ENCODE measurements around the gene CCAR1. TPM values are rescaled to one million over a fixed set of nuclear protein-coding genes. Genes with fewer than 3 reads are reported as not detected.

CCAR1 gene
- total and polyA plus RNA-seq, 2 of the 13 experiments (the other 11 are each of a cell fraction or from before 2014, with no cell fraction given): 74.5 to 81.6 TPM

DNA sequence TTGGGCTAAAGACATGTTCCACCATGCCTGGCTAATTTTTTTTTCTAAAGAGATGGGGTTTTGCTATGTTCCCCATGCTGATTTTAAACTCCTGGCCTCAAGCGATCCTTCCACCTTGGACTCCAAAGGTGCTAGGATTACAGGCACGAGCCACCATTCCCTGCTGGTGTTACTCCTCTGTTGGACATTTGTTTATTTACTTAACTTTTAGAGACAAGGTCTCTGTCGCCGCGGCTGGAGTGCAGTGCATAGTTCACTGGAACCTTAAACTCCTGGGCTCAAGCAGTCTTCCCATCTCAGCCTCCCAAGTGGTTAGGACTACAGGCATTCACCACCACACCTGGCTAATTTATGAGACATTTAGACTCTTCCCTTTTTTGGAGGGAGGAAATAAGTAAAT, 38.9 kb downstream of the CCAR1 start (continued):
- TF ChIP-seq, protein P1, sequence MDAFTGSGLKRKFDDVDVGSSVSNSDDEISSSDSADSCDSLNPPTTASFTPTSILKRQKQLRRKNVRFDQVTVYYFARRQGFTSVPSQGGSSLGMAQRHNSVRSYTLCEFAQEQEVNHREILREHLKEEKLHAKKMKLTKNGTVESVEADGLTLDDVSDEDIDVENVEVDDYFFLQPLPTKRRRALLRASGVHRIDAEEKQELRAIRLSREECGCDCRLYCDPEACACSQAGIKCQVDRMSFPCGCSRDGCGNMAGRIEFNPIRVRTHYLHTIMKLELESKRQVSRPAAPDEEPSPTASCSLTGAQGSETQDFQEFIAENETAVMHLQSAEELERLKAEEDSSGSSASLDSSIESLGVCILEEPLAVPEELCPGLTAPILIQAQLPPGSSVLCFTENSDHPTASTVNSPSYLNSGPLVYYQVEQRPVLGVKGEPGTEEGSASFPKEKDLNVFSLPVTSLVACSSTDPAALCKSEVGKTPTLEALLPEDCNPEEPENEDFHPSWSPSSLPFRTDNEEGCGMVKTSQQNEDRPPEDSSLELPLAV (CRISPR knock-in tag; conservative IDR thresholded peaks at IDR 0.05; ENCODE audit: low read depth): no peak
- no peak for TF ChIP-seq ZSCAN21 (CRISPR knock-in tag; IDR thresholded peaks at IDR 0.05; ENCODE audit: borderline replicate concordance)
- TF ChIP-seq ZFP37 (CRISPR knock-in tag; IDR thresholded peaks at IDR 0.05; ENCODE audit: borderline replicate concordance): no peak
- TF ChIP-seq, protein P2, sequence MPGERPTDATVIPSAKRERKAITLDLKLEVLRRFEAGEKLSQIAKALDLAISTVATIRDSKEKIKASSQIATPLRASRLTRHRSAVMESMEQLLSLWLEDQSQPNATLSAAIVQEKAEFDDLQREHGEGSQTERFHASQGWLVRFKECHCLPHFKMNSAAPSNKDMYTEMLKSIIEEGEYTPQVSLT (CRISPR knock-in tag; IDR thresholded peaks at IDR 0.05; ENCODE audit: borderline replicate concordance, low read depth): no peak
- no peak for TF ChIP-seq ZNF674 (CRISPR knock-in tag; IDR thresholded peaks at IDR 0.05; ENCODE audit: low read depth)
- TF ChIP-seq PPARG (CRISPR knock-in tag; conservative IDR thresholded peaks at IDR 0.05): 0 out of 2 replicates have a peak, but pooled peaks have one; percentile 36
- TF ChIP-seq SRSF1 (optimal IDR thresholded peaks at IDR 0.05; ENCODE audit: low read depth, low read length): no peak
- no peak for TF ChIP-seq CREBL2 (CRISPR knock-in tag; IDR thresholded peaks at IDR 0.05; ENCODE audit: borderline replicate concordance)
- peak; percentile 56; the same call in 1 of the 2 replicates for TF ChIP-seq RXRB (CRISPR knock-in tag; IDR thresholded peaks at IDR 0.05; ENCODE audit: borderline replicate concordance)
- no peak for TF ChIP-seq RCOR2 (CRISPR knock-in tag; IDR thresholded peaks at IDR 0.05)
- TF ChIP-seq, protein P3, sequence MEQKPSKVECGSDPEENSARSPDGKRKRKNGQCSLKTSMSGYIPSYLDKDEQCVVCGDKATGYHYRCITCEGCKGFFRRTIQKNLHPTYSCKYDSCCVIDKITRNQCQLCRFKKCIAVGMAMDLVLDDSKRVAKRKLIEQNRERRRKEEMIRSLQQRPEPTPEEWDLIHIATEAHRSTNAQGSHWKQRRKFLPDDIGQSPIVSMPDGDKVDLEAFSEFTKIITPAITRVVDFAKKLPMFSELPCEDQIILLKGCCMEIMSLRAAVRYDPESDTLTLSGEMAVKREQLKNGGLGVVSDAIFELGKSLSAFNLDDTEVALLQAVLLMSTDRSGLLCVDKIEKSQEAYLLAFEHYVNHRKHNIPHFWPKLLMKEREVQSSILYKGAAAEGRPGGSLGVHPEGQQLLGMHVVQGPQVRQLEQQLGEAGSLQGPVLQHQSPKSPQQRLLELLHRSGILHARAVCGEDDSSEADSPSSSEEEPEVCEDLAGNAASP (CRISPR knock-in tag; IDR thresholded peaks at IDR 0.05; ENCODE audit: borderline replicate concordance): peak; percentile 17; the same call in 1 of the 2 replicates
- TF ChIP-seq, protein P4, sequence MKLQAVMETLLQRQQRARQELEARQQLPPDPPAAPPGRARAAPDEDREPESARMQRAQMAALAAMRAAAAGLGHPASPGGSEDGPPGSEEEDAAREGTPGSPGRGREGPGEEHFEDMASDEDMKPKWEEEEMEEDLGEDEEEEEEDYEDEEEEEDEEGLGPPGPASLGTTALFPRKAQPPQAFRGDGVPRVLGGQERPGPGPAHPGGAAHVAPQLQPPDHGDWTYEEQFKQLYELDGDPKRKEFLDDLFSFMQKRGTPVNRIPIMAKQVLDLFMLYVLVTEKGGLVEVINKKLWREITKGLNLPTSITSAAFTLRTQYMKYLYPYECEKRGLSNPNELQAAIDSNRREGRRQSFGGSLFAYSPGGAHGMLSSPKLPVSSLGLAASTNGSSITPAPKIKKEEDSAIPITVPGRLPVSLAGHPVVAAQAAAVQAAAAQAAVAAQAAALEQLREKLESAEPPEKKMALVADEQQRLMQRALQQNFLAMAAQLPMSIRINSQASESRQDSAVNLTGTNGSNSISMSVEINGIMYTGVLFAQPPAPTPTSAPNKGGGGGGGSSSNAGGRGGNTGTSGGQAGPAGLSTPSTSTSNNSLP (IDR thresholded peaks at IDR 0.05; ENCODE audit: low read depth, low read length): no peak
- no peak for TF ChIP-seq ZNF468 (CRISPR knock-in tag; IDR thresholded peaks at IDR 0.05)
- TF ChIP-seq TCF7 (IDR thresholded peaks at IDR 0.05; ENCODE audit: low read depth): no peak
- no peak for TF ChIP-seq ATF4 (CRISPR knock-in tag; IDR thresholded peaks at IDR 0.05)
- no peak for TF ChIP-seq CCAR2 (optimal IDR thresholded peaks at IDR 0.05; ENCODE audit: low read depth, low read length)
- TF ChIP-seq ZNF644 (CRISPR knock-in tag; IDR thresholded peaks at IDR 0.05; ENCODE audit: low read depth): peak; percentile 31; the same call in 1 of the 2 replicates
- TF ChIP-seq HNF4A (CRISPR knock-in tag; IDR thresholded peaks at IDR 0.05): peak; percentile 80
- peak; percentile 24; the same call in 1 of the 2 replicates for TF ChIP-seq MAX (IDR thresholded peaks at IDR 0.05)
- no peak for TF ChIP-seq ZSCAN12 (CRISPR knock-in tag; IDR thresholded peaks at IDR 0.05)
- TF ChIP-seq GATAD2A (CRISPR knock-in tag; IDR thresholded peaks at IDR 0.05): peak; percentile 29; the same call in 1 of the 2 replicates
- TF ChIP-seq THAP11 (CRISPR knock-in tag; IDR thresholded peaks at IDR 0.05): no peak
- TF ChIP-seq ZNF816 (CRISPR knock-in tag; IDR thresholded peaks at IDR 0.05; ENCODE audit: borderline replicate concordance): no peak
- no peak for TF ChIP-seq JUN (CRISPR knock-in tag; IDR thresholded peaks at IDR 0.05)
- peak; percentile 21; the same call in 1 of the 2 replicates for TF ChIP-seq ZNF331 (CRISPR knock-in tag; IDR thresholded peaks at IDR 0.05)

Measured in HepG2 (cell line).